Measurements from ENCODE around the gene B4GALNT3.

GRCh38 chr12:452667-453210 lies 7.0 kb upstream of the B4GALNT3 start:
- TF ChIP-seq EZH2 (IDR thresholded peaks at IDR 0.05; ENCODE audit: insufficient read depth, poor library complexity, severe bottlenecking) (no peak), EZH2phosphoT487 (IDR thresholded peaks at IDR 0.05; ENCODE audit: insufficient read depth, low read depth) (no peak)
